ENCODE measurements around the gene MRPL2. TPM values are rescaled to one million over a fixed set of nuclear protein-coding genes. Genes with fewer than 3 reads are reported as not detected.

MRPL2 gene
- total RNA-seq, 4 donors from 2014 or later: 14.4 to 44.4 (median 16.1) TPM

DNA sequence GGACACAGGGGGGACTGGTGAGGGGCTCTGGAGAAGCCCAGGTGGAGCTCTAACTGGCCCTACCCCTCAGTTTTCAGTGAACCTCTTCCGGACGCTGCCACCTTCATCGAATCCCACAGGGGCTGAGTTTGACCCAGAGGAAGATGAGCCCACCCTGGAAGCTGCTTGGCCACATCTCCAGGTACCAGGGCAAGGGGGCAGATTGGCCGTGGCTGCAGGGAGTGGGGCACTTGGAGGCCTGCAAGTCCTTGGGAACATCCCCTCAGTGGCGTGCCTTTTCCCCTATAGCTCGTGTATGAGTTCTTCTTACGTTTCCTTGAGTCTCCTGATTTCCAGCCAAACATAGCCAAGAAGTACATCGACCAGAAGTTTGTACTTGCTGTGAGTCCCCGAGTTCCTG lies 52.1 kb downstream of the MRPL2 start:
- H3K27me3 ChIP-seq: no peaks in the 10 kb centered on the region
- intact Hi-C loops (cut with DNase I; ENCODE audit: low total_unique reads): no loop called here
- DNase-seq: no peak
- no peaks in the 10 kb centered on the region for H3K9me3 ChIP-seq
- no peak overlapping the region for H3K4me3 ChIP-seq
- TF ChIP-seq POLR2A (IDR thresholded peaks at IDR 0.05) (no peak), CTCF (IDR thresholded peaks at IDR 0.05) (no peak)
- H3K27ac ChIP-seq: no peak overlapping the region
- H3K36me3 ChIP-seq: no peaks in the 10 kb centered on the region
- H3K4me1 ChIP-seq: no peaks in the 10 kb centered on the region

GRCh38 chr6:43006251-43006650 lies 53.0 kb downstream of the MRPL2 start:
- Histone ChIP-seq H3K27ac (no peak overlapping the region), H3K9me3 (no peaks in the 10 kb centered on the region), H3K4me1 (no peaks in the 10 kb centered on the region), H3K4me3 (no peak overlapping the region), H3K36me3 (no peaks in the 10 kb centered on the region), H3K27me3 (no peaks in the 10 kb centered on the region)
- no peak for DNase-seq
- intact Hi-C loops (cut with DNase I; ENCODE audit: low total_unique reads): no loop called here
- TF ChIP-seq POLR2A (IDR thresholded peaks at IDR 0.05) (no peak), CTCF (IDR thresholded peaks at IDR 0.05) (no peak)

DNA sequence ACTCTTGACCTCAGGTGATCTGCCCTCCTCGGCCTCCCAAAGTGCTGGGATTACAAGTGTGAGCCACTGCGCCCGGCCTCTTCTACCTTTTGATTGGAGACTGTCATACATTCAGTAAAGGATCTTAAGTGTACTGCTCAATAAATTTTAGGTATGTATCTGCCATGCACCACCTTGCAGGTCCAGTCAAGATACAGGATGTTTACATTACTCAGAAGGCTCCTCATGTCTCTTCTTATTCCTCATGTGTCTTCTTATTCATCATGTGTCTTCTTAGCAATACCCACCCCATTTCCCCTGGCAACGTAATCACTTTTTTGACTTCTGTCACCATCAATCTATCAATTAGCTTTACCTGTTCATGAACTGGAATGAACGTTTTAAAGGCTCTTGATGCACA lies 53.4 kb downstream of the MRPL2 start:
- H3K27ac ChIP-seq: no peak overlapping the region
- DNase-seq: no peak
- H3K4me3 ChIP-seq: no peak overlapping the region
- H3K9me3 ChIP-seq: no peaks in the 10 kb centered on the region
- H3K27me3 ChIP-seq: no peaks in the 10 kb centered on the region
- H3K4me1 ChIP-seq: no peaks in the 10 kb centered on the region
- intact Hi-C loops (cut with DNase I; ENCODE audit: low total_unique reads): no loop called here
- H3K36me3 ChIP-seq: no peaks in the 10 kb centered on the region
- TF ChIP-seq POLR2A (IDR thresholded peaks at IDR 0.05) (no peak), CTCF (IDR thresholded peaks at IDR 0.05) (no peak)

Other genes with a start within 250 kb of the MRPL2 start
- gene RPL7L1, start 179.8 kb downstream of the MRPL2 start, total RNA-seq: 100 to 1,000 TPM in 1 of 4 donors, 10 to 100 TPM in 3; 62.9 to 123 (median 82.1) TPM
- 1 to 10 TPM in 1 of 4 donors, not detected in 3; 2.0 TPM for gene PTCRA, start 143.4 kb downstream of the MRPL2 start, total RNA-seq
- gene CNPY3, start 130.0 kb downstream of the MRPL2 start, total RNA-seq: 100 to 1,000 TPM in 1 of 4 donors, 10 to 100 TPM in 3; 23.2 to 130 (median 39.1) TPM
- gene GNMT, start 98.7 kb downstream of the MRPL2 start, total RNA-seq: 1 to 10 TPM in 1 of 4 donors, not detected in 3; 1.7 TPM
- gene PEX6, start 80.3 kb downstream of the MRPL2 start, total RNA-seq: 10 to 100 TPM; 19.2 to 38.2 (median 23.1) TPM
- 10 to 100 TPM; 28.7 to 43.8 (median 36.4) TPM for gene PPP2R5D, start 74.9 kb downstream of the MRPL2 start, total RNA-seq
- 10 to 100 TPM; 39.1 to 81.7 (median 43.2) TPM for gene MEA1, start 45.5 kb downstream of the MRPL2 start, total RNA-seq
- gene KLHDC3, start 45.2 kb downstream of the MRPL2 start, total RNA-seq: 100 to 1,000 TPM in 1 of 4 donors, 10 to 100 TPM in 3; 19.7 to 152 (median 56.8) TPM
- gene RRP36, start 37.8 kb downstream of the MRPL2 start, total RNA-seq: 10 to 100 TPM; 30.5 to 57.2 (median 45.9) TPM
- 10 to 100 TPM in 2 of 4 donors, 1 to 10 TPM in 2; 6.4 to 65.1 (median 18.9) TPM for gene CUL7, start 5.6 kb downstream of the MRPL2 start, total RNA-seq
- gene KLC4, start 197 bp upstream of the MRPL2 start, total RNA-seq: 10 to 100 TPM in 3 of 4 donors, 1 to 10 TPM in 1; 2.8 to 30.6 (median 27.2) TPM
- 100 to 1,000 TPM in 3 of 4 donors, 10 to 100 TPM in 1; 53.8 to 247 (median 153) TPM for gene PTK7, start 16.9 kb upstream of the MRPL2 start, total RNA-seq
- 100 to 1,000 TPM in 1 of 4 donors, 10 to 100 TPM in 3; 18.2 to 109 (median 36.9) TPM for gene SRF, start 111.8 kb upstream of the MRPL2 start, total RNA-seq
- gene CUL9, start 122.8 kb upstream of the MRPL2 start, total RNA-seq: 10 to 100 TPM; 31.0 to 52.6 (median 38.8) TPM
- 10 to 100 TPM; 23.4 to 68.4 (median 33.2) TPM for gene DNPH1, start 170.0 kb upstream of the MRPL2 start, total RNA-seq
- gene TTBK1, start 184.0 kb upstream of the MRPL2 start, total RNA-seq: under 1 TPM in 2 of 4 donors, not detected in 2; 0.06 to 0.14 TPM
- not detected for gene SLC22A7, start 238.8 kb upstream of the MRPL2 start, total RNA-seq
- gene CRIP3, start 249.4 kb upstream of the MRPL2 start, total RNA-seq: 1 to 10 TPM in 2 of 4 donors, not detected in 2; 1.5 to 2.7 TPM

Data from uterus (tissue), 4 donors.